ENCODE measurements around the gene FOXK2. TPM values are rescaled to one million over a fixed set of nuclear protein-coding genes. Genes with fewer than 3 reads are reported as not detected.
A peak's percentile ranks its signal among the peaks of the same experiment; 100 is the strongest.

Gene FOXK2
- total and polyA plus RNA-seq, 5 donors from 2014 or later: 2.2 to 55.6 (median 4.2) TPM

- Histone ChIP-seq H3K9me3 (ENCODE audit: control insufficient read depth in 2 of 2, low read length in 2 of 2) (no peaks in the 10 kb centered on the region), H3K27ac (ENCODE audit: insufficient read depth, low read length, poor library complexity, severe bottlenecking) (peak overlapping the region; percentile 19), H3K27me3 (ENCODE audit: control insufficient read depth, insufficient read depth, low read length) (no peaks in the 10 kb centered on the region), H3K4me1 (ENCODE audit: control insufficient read depth, insufficient read depth, low read length, poor library complexity, severe bottlenecking) (peaks cover 30% of the 10 kb centered on the region), H3K4me3 (ENCODE audit: low read depth, low read length) (no peak overlapping the region), H3K36me3 (ENCODE audit: control insufficient read depth, insufficient read depth, low read length) (peaks cover 11% of the 10 kb centered on the region)
- no peaks in the 10 kb centered on the region for H3K27me3 Mint-ChIP-seq
- peaks cover 5 to 37% (median 27%) of the 10 kb centered on the region in 4 donors for H3K4me1 Mint-ChIP-seq
- DNase-seq (no peak), ATAC-seq (ENCODE audit: low read depth in 2 of 2) (no peak)
- H3K9me3 Mint-ChIP-seq: peaks cover 0 to 1% (median 0%) of the 10 kb centered on the region in 7 donors
- H3K36me3 Mint-ChIP-seq: peaks cover 14% of the 10 kb centered on the region
- H3K27ac Mint-ChIP-seq: peak overlapping the region; percentile 52 to 93 (median 93)
- H3K4me3 Mint-ChIP-seq: peak overlapping the region in 1 of 4 donors; percentile 10
Observed at GRCh38 chr17:82590881-82591539, 71.5 kb downstream of the FOXK2 start.

- peaks cover 5 to 38% (median 27%) of the 10 kb centered on the region in 4 donors for H3K4me1 Mint-ChIP-seq
- no peaks in the 10 kb centered on the region for H3K27me3 ChIP-seq (ENCODE audit: control insufficient read depth, insufficient read depth, low read length)
- DNase-seq: no peak
- peak overlapping the region; percentile 8 to 93 (median 90) for H3K27ac Mint-ChIP-seq
- no peak overlapping the region for H3K4me3 ChIP-seq (ENCODE audit: low read depth, low read length)
- peak overlapping the region; percentile 71 for H3K27ac ChIP-seq (ENCODE audit: insufficient read depth, low read length, poor library complexity, severe bottlenecking)
- no peaks in the 10 kb centered on the region for H3K9me3 ChIP-seq (ENCODE audit: control insufficient read depth in 2 of 2, low read length in 2 of 2)
- no peaks in the 10 kb centered on the region for H3K27me3 Mint-ChIP-seq
- H3K4me3 Mint-ChIP-seq: peak overlapping the region; percentile 13 to 82 (median 71)
- peaks cover 8% of the 10 kb centered on the region for H3K36me3 Mint-ChIP-seq
- peaks cover 9% of the 10 kb centered on the region for H3K36me3 ChIP-seq (ENCODE audit: control insufficient read depth, insufficient read depth, low read length)
- no peak for ATAC-seq (ENCODE audit: low read depth in 2 of 2)
- H3K4me1 ChIP-seq (ENCODE audit: control insufficient read depth, insufficient read depth, low read length, poor library complexity, severe bottlenecking): peaks cover 30% of the 10 kb centered on the region
- no peaks in the 10 kb centered on the region for H3K9me3 Mint-ChIP-seq
Observed at GRCh38 chr17:82592289-82592766, 72.8 kb downstream of the FOXK2 start.

- H3K36me3 ChIP-seq (ENCODE audit: control insufficient read depth, insufficient read depth, low read length): peaks cover 4% of the 10 kb centered on the region
- Mint-ChIP-seq H3K9me3 (no peaks in the 10 kb centered on the region), H3K36me3 (peaks cover 2% of the 10 kb centered on the region), H3K4me3 (peak overlapping the region; percentile 13 to 90 (median 80)), H3K27ac (peak overlapping the region; percentile 84 to 93 (median 90)), H3K4me1 (peaks cover 5 to 40% (median 27%) of the 10 kb centered on the region in 4 donors), H3K27me3 (no peaks in the 10 kb centered on the region)
- ATAC-seq (ENCODE audit: low read depth in 2 of 2): peak; percentile 28 to 50
- peaks cover 30% of the 10 kb centered on the region for H3K4me1 ChIP-seq (ENCODE audit: control insufficient read depth, insufficient read depth, low read length, poor library complexity, severe bottlenecking)
- H3K27ac ChIP-seq (ENCODE audit: insufficient read depth, low read length, poor library complexity, severe bottlenecking): peak overlapping the region; percentile 71
- H3K27me3 ChIP-seq (ENCODE audit: control insufficient read depth, insufficient read depth, low read length): no peaks in the 10 kb centered on the region
- H3K4me3 ChIP-seq (ENCODE audit: low read depth, low read length): peak overlapping the region; percentile 53
- DNase-seq: peak; percentile 63 to 83 (median 75)
- no peaks in the 10 kb centered on the region for H3K9me3 ChIP-seq (ENCODE audit: control insufficient read depth in 2 of 2, low read length in 2 of 2)
Observed at GRCh38 chr17:82592767-82593589, 73.4 kb downstream of the FOXK2 start.

- peak overlapping the region; percentile 84 to 93 (median 90) for H3K27ac Mint-ChIP-seq
- Histone ChIP-seq H3K4me1 (ENCODE audit: control insufficient read depth, insufficient read depth, low read length, poor library complexity, severe bottlenecking) (peaks cover 30% of the 10 kb centered on the region), H3K9me3 (ENCODE audit: control insufficient read depth in 2 of 2, low read length in 2 of 2) (no peaks in the 10 kb centered on the region), H3K36me3 (ENCODE audit: control insufficient read depth, insufficient read depth, low read length) (peaks cover 4% of the 10 kb centered on the region), H3K4me3 (ENCODE audit: low read depth, low read length) (peak overlapping the region; percentile 53), H3K27ac (ENCODE audit: insufficient read depth, low read length, poor library complexity, severe bottlenecking) (peak overlapping the region; percentile 71), H3K27me3 (ENCODE audit: control insufficient read depth, insufficient read depth, low read length) (no peaks in the 10 kb centered on the region)
- no peak for DNase-seq
- peak overlapping the region; percentile 13 to 93 (median 80) for H3K4me3 Mint-ChIP-seq
- peaks cover 5 to 40% (median 27%) of the 10 kb centered on the region in 4 donors for H3K4me1 Mint-ChIP-seq
- H3K27me3 Mint-ChIP-seq: no peaks in the 10 kb centered on the region
- H3K36me3 Mint-ChIP-seq: no peaks in the 10 kb centered on the region
- H3K9me3 Mint-ChIP-seq: no peaks in the 10 kb centered on the region
- peak in 1 of 2 donors; percentile 21 for ATAC-seq (ENCODE audit: low read depth in 2 of 2)
Observed at GRCh38 chr17:82593590-82594087, 74.1 kb downstream of the FOXK2 start.

- no peak for DNase-seq
Observed at GRCh38 chr17:82594571-82594970, 75.0 kb downstream of the FOXK2 start.

GRCh38 chr17:82595893-82596292, 76.4 kb downstream of the FOXK2 start:
- Histone ChIP-seq H3K36me3 (ENCODE audit: control insufficient read depth, insufficient read depth, low read length) (peaks cover 10% of the 10 kb centered on the region), H3K9me3 (ENCODE audit: control insufficient read depth in 2 of 2, low read length in 2 of 2) (no peaks in the 10 kb centered on the region), H3K27ac (ENCODE audit: insufficient read depth, low read length, poor library complexity, severe bottlenecking) (no peak overlapping the region), H3K4me1 (ENCODE audit: control insufficient read depth, insufficient read depth, low read length, poor library complexity, severe bottlenecking) (peaks cover 30% of the 10 kb centered on the region), H3K27me3 (ENCODE audit: control insufficient read depth, insufficient read depth, low read length) (no peaks in the 10 kb centered on the region), H3K4me3 (ENCODE audit: low read depth, low read length) (no peak overlapping the region)
- no peak for ATAC-seq (ENCODE audit: low read depth in 2 of 2)
- Mint-ChIP-seq H3K27me3 (no peaks in the 10 kb centered on the region), H3K9me3 (no peaks in the 10 kb centered on the region), H3K4me1 (peaks cover 0 to 40% (median 27%) of the 10 kb centered on the region in 4 donors), H3K27ac (no peak overlapping the region), H3K4me3 (no peak overlapping the region), H3K36me3 (peaks cover under 1% of the 10 kb centered on the region)
- DNase-seq: no peak

More at GRCh38 chr17:82594571-82594970, 75.0 kb downstream of the FOXK2 start:
- no peak overlapping the region for H3K27ac ChIP-seq (ENCODE audit: insufficient read depth, low read length, poor library complexity, severe bottlenecking)
- peak overlapping the region in 3 of 4 donors; percentile 49 to 79 (median 65) for H3K4me3 Mint-ChIP-seq
- H3K27ac Mint-ChIP-seq: peak overlapping the region in 1 of 3 donors; percentile 77
- peaks cover 5 to 40% (median 27%) of the 10 kb centered on the region in 4 donors for H3K4me1 Mint-ChIP-seq
- no peaks in the 10 kb centered on the region for H3K9me3 Mint-ChIP-seq
- no peak overlapping the region for H3K4me3 ChIP-seq (ENCODE audit: low read depth, low read length)
- no peaks in the 10 kb centered on the region for H3K36me3 Mint-ChIP-seq
- H3K27me3 ChIP-seq (ENCODE audit: control insufficient read depth, insufficient read depth, low read length): no peaks in the 10 kb centered on the region
- H3K4me1 ChIP-seq (ENCODE audit: control insufficient read depth, insufficient read depth, low read length, poor library complexity, severe bottlenecking): peaks cover 30% of the 10 kb centered on the region
- no peaks in the 10 kb centered on the region for H3K27me3 Mint-ChIP-seq
- peaks cover 4% of the 10 kb centered on the region for H3K36me3 ChIP-seq (ENCODE audit: control insufficient read depth, insufficient read depth, low read length)
- ATAC-seq (ENCODE audit: low read depth in 2 of 2): no peak
- no peaks in the 10 kb centered on the region for H3K9me3 ChIP-seq (ENCODE audit: control insufficient read depth in 2 of 2, low read length in 2 of 2)

- H3K4me1 Mint-ChIP-seq: peaks cover 0 to 40% (median 27%) of the 10 kb centered on the region in 4 donors
- no peak overlapping the region for H3K4me3 Mint-ChIP-seq
- no peak overlapping the region for H3K27ac Mint-ChIP-seq
- H3K27ac ChIP-seq (ENCODE audit: insufficient read depth, low read length, poor library complexity, severe bottlenecking): no peak overlapping the region
- H3K9me3 ChIP-seq (ENCODE audit: control insufficient read depth in 2 of 2, low read length in 2 of 2): no peaks in the 10 kb centered on the region
- H3K4me3 ChIP-seq (ENCODE audit: low read depth, low read length): no peak overlapping the region
- ATAC-seq (ENCODE audit: low read depth in 2 of 2) (no peak), DNase-seq (no peak)
- peaks cover 5% of the 10 kb centered on the region for H3K36me3 Mint-ChIP-seq
- H3K27me3 Mint-ChIP-seq: no peaks in the 10 kb centered on the region
- no peaks in the 10 kb centered on the region for H3K27me3 ChIP-seq (ENCODE audit: control insufficient read depth, insufficient read depth, low read length)
- H3K9me3 Mint-ChIP-seq: no peaks in the 10 kb centered on the region
- H3K4me1 ChIP-seq (ENCODE audit: control insufficient read depth, insufficient read depth, low read length, poor library complexity, severe bottlenecking): peaks cover 30% of the 10 kb centered on the region
- H3K36me3 ChIP-seq (ENCODE audit: control insufficient read depth, insufficient read depth, low read length): peaks cover 12% of the 10 kb centered on the region
Observed at GRCh38 chr17:82596296-82596695, 76.8 kb downstream of the FOXK2 start.

All from CD4-positive, CD25-positive, alpha-beta regulatory T cell (primary cell).